GM12878 (cell line): ENCODE measurements around the gene HRH3.

Source experiments
- HCFC1 ChIP-seq: fragments of 150-350 bp; IDR thresholded peaks from 2 replicates; pipeline ENCODE4 v1.6.1; 2014; ENCODE audit warnings: low read length
- HDGF ChIP-seq: fragments of 450-650 bp; IDR thresholded peaks from 2 replicates; pipeline ENCODE4 v1.6.1; 2016; ENCODE audit warnings: antibody characterized with exemption
- POLR2A ChIP-seq: IDR thresholded peaks from 2 replicates; pipeline ENCODE4 v1.6.1; 2011; ENCODE audit warnings: low read depth, mild to moderate bottlenecking, low read length
- PRDM15 ChIP-seq: fragments of 450-650 bp; formaldehyde crosslinking; IDR thresholded peaks from 2 replicates; pipeline ENCODE4 v1.4.0; 2020; ENCODE audit warnings: mild to moderate bottlenecking, moderate library complexity
- SREBF2 ChIP-seq: IDR thresholded peaks from 2 replicates; pipeline ENCODE4 v1.6.1; 2012; ENCODE audit warnings: mild to moderate bottlenecking, low read length

GRCh38 chr20:62168890-62169435, 51.1 kb downstream of the HRH3 start:
- TF ChIP-seq HCFC1 (no peak), HDGF (no peak), SREBF2 (no peak), POLR2A (no peak), PRDM15 (CRISPR knock-in tag) (no peak)
